ENCODE results near the gene TMEM209.
"Not testable (repeated sequence)": the region's sequence is repeated elsewhere in the genome, so short reads cannot be mapped to it uniquely, and the experiment has no call there.

TMEM209 gene

GRCh38 chr7:130231792-130232191 is 26.6 kb upstream of the TMEM209 start:
- H3K9ac ChIP-seq = no peak overlapping the region
- no peak overlapping the region for H3K4me3 ChIP-seq (ENCODE audit: low read depth, low read length)
- H3K36me3 ChIP-seq (ENCODE audit: control insufficient read depth, insufficient read depth, low read length) = no peaks in the 10 kb centered on the region
- TF ChIP-seq CTCF (IDR thresholded peaks at IDR 0.05) = no peak
- no peaks in the 10 kb centered on the region for H3K79me2 ChIP-seq
- no peaks in the 10 kb centered on the region for H3K27me3 ChIP-seq (ENCODE audit: control insufficient read depth, insufficient read depth, low read length)
- H3K9me3 ChIP-seq (ENCODE audit: control insufficient read depth, low read length) = no peaks in the 10 kb centered on the region
- peak overlapping the region; percentile 41 for H2AFZ ChIP-seq
- H3K4me2 ChIP-seq (ENCODE audit: low read length) = no peak overlapping the region
- no peak overlapping the region for H3K27ac ChIP-seq
- H3K4me1 ChIP-seq = no peaks in the 10 kb centered on the region

GRCh38 chr7:130229981-130230380 is 24.8 kb upstream of the TMEM209 start:
- H2AFZ ChIP-seq; H3K4me3 ChIP-seq (ENCODE audit: low read depth, low read length); H3K27me3 ChIP-seq (ENCODE audit: control insufficient read depth, insufficient read depth, low read length); H3K4me1 ChIP-seq; H3K27ac ChIP-seq; H3K9ac ChIP-seq; H3K79me2 ChIP-seq; H3K9me3 ChIP-seq (ENCODE audit: control insufficient read depth, low read length); H3K36me3 ChIP-seq (ENCODE audit: control insufficient read depth, insufficient read depth, low read length); H3K4me2 ChIP-seq (ENCODE audit: low read length): not testable (repeated sequence)

GRCh38 chr7:130228840-130229502 is 23.8 kb upstream of the TMEM209 start:
- Histone ChIP-seq H2AFZ (peak overlapping the region; percentile 56), H3K79me2 (no peaks in the 10 kb centered on the region), H3K9me3 (ENCODE audit: control insufficient read depth, low read length) (no peaks in the 10 kb centered on the region), H3K27me3 (ENCODE audit: control insufficient read depth, insufficient read depth, low read length) (no peaks in the 10 kb centered on the region), H3K4me3 (ENCODE audit: low read depth, low read length) (no peak overlapping the region), H3K9ac (no peak overlapping the region), H3K4me1 (no peaks in the 10 kb centered on the region), H3K27ac (no peak overlapping the region), H3K4me2 (ENCODE audit: low read length) (no peak overlapping the region), H3K36me3 (ENCODE audit: control insufficient read depth, insufficient read depth, low read length) (no peaks in the 10 kb centered on the region)
- no peak for TF ChIP-seq CTCF (IDR thresholded peaks at IDR 0.05)

GRCh38 chr7:130227883-130228575 is 22.8 kb upstream of the TMEM209 start:
- H3K27me3 ChIP-seq (ENCODE audit: control insufficient read depth, insufficient read depth, low read length) = no peaks in the 10 kb centered on the region
- H3K9me3 ChIP-seq (ENCODE audit: control insufficient read depth, low read length) = no peaks in the 10 kb centered on the region
- no peaks in the 10 kb centered on the region for H3K4me1 ChIP-seq
- no peak overlapping the region for H3K4me2 ChIP-seq (ENCODE audit: low read length)
- H3K9ac ChIP-seq = no peak overlapping the region
- no peak for TF ChIP-seq CTCF (IDR thresholded peaks at IDR 0.05)
- H3K79me2 ChIP-seq = no peaks in the 10 kb centered on the region
- no peak overlapping the region for H2AFZ ChIP-seq
- H3K36me3 ChIP-seq (ENCODE audit: control insufficient read depth, insufficient read depth, low read length) = no peaks in the 10 kb centered on the region
- no peak overlapping the region for H3K4me3 ChIP-seq (ENCODE audit: low read depth, low read length)
- no peak overlapping the region for H3K27ac ChIP-seq

- H3K4me2 ChIP-seq (ENCODE audit: low read length) = no peak overlapping the region
- H3K36me3 ChIP-seq (ENCODE audit: control insufficient read depth, insufficient read depth, low read length) = no peaks in the 10 kb centered on the region
- H2AFZ ChIP-seq = no peak overlapping the region
- no peaks in the 10 kb centered on the region for H3K27me3 ChIP-seq (ENCODE audit: control insufficient read depth, insufficient read depth, low read length)
- no peak overlapping the region for H3K27ac ChIP-seq
- H3K9me3 ChIP-seq (ENCODE audit: control insufficient read depth, low read length) = no peaks in the 10 kb centered on the region
- TF ChIP-seq CTCF (IDR thresholded peaks at IDR 0.05) = no peak
- no peak overlapping the region for H3K4me3 ChIP-seq (ENCODE audit: low read depth, low read length)
- H3K79me2 ChIP-seq = no peaks in the 10 kb centered on the region
- no peak overlapping the region for H3K9ac ChIP-seq
- no peaks in the 10 kb centered on the region for H3K4me1 ChIP-seq
Measured at GRCh38 chr7:130226333-130226732, 21.1 kb upstream of the TMEM209 start.

GRCh38 chr7:130224923-130225322 is 19.7 kb upstream of the TMEM209 start:
- not testable (repeated sequence) for H3K9ac ChIP-seq; H3K27me3 ChIP-seq (ENCODE audit: control insufficient read depth, insufficient read depth, low read length); H3K9me3 ChIP-seq (ENCODE audit: control insufficient read depth, low read length); H3K4me2 ChIP-seq (ENCODE audit: low read length); H3K79me2 ChIP-seq; H3K4me3 ChIP-seq (ENCODE audit: low read depth, low read length); H3K4me1 ChIP-seq; H3K36me3 ChIP-seq (ENCODE audit: control insufficient read depth, insufficient read depth, low read length)
- peak overlapping the region; percentile 55 for H2AFZ ChIP-seq
- H3K27ac ChIP-seq = peak overlapping the region; percentile 77
